Measurements from ENCODE around the gene CLIC3.

Gene CLIC3

GRCh38 chr9:137015540-137015930, 19.2 kb upstream of the CLIC3 start:
- TF ChIP-seq CTCF (conservative IDR thresholded peaks at IDR 0.05; ENCODE audit: low read length) = no peak
- no peak overlapping the region for H3K4me3 ChIP-seq (ENCODE audit: low read length)
- no peak for DNase-seq (ENCODE audit: low read depth)

- no peak for TF ChIP-seq CTCF (conservative IDR thresholded peaks at IDR 0.05; ENCODE audit: low read length)
- H3K4me3 ChIP-seq (ENCODE audit: low read length) = no peak overlapping the region
- DNase-seq (ENCODE audit: low read depth) = no peak
Observed at GRCh38 chr9:137014776-137015539, 18.6 kb upstream of the CLIC3 start.

GRCh38 chr9:137014166-137014565, 17.8 kb upstream of the CLIC3 start:
- TF ChIP-seq CTCF (conservative IDR thresholded peaks at IDR 0.05; ENCODE audit: low read length) = no peak
- no peak overlapping the region for H3K4me3 ChIP-seq (ENCODE audit: low read length)
- no peak for DNase-seq (ENCODE audit: low read depth)

- TF ChIP-seq CTCF (conservative IDR thresholded peaks at IDR 0.05; ENCODE audit: low read length) = no peak
- DNase-seq (ENCODE audit: low read depth) = no peak
- H3K4me3 ChIP-seq (ENCODE audit: low read length) = no peak overlapping the region
Observed at GRCh38 chr9:137013571-137013940, 17.2 kb upstream of the CLIC3 start.

GRCh38 chr9:137012694-137013570, 16.6 kb upstream of the CLIC3 start:
- TF ChIP-seq CTCF (conservative IDR thresholded peaks at IDR 0.05; ENCODE audit: low read length) = no peak
- no peak overlapping the region for H3K4me3 ChIP-seq (ENCODE audit: low read length)
- DNase-seq (ENCODE audit: low read depth) = no peak

- DNase-seq (ENCODE audit: low read depth) = no peak
- no peak for TF ChIP-seq CTCF (conservative IDR thresholded peaks at IDR 0.05; ENCODE audit: low read length)
- no peak overlapping the region for H3K4me3 ChIP-seq (ENCODE audit: low read length)
Observed at GRCh38 chr9:137011907-137012675, 15.7 kb upstream of the CLIC3 start.
